WERI-Rb-1 (cell line): ENCODE results near the gene ZFAND6.

ENCODE experiments used
- DNase-seq: peaks from one replicate; pipeline ENCODE4 v3.0.0-alpha.2; 2020
- H3K27ac ChIP-seq: fragments of 250-450 bp; sonication (Bioruptor Pico); 2 replicates; pipeline ENCODE4 v1.5.1; 2020; ENCODE audit warnings: mild to moderate bottlenecking, moderate library complexity
- H3K27me3 ChIP-seq: fragments of 250-450 bp; sonication (Bioruptor Pico); 2 replicates; pipeline ENCODE4 v1.5.1; 2021; ENCODE audit warnings: mild to moderate bottlenecking, low read depth, moderate library complexity; ENCODE audit not compliant: insufficient read depth, severe bottlenecking
- H3K36me3 ChIP-seq: fragments of 250-450 bp; sonication (Bioruptor Pico); 2 replicates; pipeline ENCODE4 v1.5.1; 2020; ENCODE audit warnings: mild to moderate bottlenecking, moderate library complexity
- H3K4me3 ChIP-seq: 2 replicates; pipeline ENCODE4 v1.5.1; 2011; ENCODE audit warnings: low read depth, mild to moderate bottlenecking, control low read depth, low read length
- H3K9me3 ChIP-seq: fragments of 250-450 bp; sonication (Bioruptor Pico); 2 replicates; pipeline ENCODE4 v1.5.1; 2021; ENCODE audit warnings: mild to moderate bottlenecking, moderate library complexity; ENCODE audit not compliant: severe bottlenecking
- TF ChIP-seq, protein P1 (sequence below): IDR thresholded peaks from 2 replicates; pipeline ENCODE4 v1.5.1; 2011; ENCODE audit warnings: low read depth, mild to moderate bottlenecking, control low read depth, inconsistent platforms, low read length

ZFAND6 gene

DNA sequence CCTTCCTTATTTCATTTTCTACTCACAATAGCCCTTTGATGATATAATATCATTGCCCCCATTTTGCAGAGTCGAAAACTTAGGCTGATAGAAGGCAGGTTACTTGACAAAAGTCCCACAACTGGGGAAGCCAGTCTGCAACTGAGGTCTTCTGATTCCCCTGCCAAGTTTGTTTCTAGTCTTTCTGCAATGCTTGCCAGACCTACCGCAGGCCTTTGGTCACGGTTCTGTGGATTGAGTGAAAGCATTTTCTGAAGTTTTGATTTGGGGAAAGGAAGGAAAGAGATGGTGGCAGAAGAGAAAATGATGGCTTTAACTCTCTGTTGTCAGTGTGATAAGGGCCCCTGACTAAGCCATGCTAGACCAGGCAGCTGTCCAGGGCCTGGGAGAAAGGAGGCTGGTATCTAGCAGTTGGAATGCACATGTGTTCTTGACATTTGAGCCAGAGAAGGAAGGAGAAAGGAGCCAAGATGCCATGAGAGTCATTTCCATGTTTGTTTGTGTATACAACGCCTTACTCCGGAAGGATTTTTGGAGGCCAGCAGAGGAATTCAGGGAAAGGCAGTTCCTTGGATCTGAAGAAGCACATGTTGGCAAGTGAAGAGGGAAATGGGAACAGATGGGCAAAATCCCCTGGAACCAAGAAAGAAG is 123.3 kb downstream of the ZFAND6 start:
- no peak for DNase-seq
- no peaks in the 10 kb centered on the region for H3K27me3 ChIP-seq
- TF ChIP-seq, protein P1, sequence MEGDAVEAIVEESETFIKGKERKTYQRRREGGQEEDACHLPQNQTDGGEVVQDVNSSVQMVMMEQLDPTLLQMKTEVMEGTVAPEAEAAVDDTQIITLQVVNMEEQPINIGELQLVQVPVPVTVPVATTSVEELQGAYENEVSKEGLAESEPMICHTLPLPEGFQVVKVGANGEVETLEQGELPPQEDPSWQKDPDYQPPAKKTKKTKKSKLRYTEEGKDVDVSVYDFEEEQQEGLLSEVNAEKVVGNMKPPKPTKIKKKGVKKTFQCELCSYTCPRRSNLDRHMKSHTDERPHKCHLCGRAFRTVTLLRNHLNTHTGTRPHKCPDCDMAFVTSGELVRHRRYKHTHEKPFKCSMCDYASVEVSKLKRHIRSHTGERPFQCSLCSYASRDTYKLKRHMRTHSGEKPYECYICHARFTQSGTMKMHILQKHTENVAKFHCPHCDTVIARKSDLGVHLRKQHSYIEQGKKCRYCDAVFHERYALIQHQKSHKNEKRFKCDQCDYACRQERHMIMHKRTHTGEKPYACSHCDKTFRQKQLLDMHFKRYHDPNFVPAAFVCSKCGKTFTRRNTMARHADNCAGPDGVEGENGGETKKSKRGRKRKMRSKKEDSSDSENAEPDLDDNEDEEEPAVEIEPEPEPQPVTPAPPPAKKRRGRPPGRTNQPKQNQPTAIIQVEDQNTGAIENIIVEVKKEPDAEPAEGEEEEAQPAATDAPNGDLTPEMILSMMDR: no peak
- H3K9me3 ChIP-seq: no peaks in the 10 kb centered on the region
- no peak overlapping the region for H3K4me3 ChIP-seq
- H3K36me3 ChIP-seq: no peaks in the 10 kb centered on the region; the same call in 1 of the 2 replicates
- no peak overlapping the region for H3K27ac ChIP-seq

DNA sequence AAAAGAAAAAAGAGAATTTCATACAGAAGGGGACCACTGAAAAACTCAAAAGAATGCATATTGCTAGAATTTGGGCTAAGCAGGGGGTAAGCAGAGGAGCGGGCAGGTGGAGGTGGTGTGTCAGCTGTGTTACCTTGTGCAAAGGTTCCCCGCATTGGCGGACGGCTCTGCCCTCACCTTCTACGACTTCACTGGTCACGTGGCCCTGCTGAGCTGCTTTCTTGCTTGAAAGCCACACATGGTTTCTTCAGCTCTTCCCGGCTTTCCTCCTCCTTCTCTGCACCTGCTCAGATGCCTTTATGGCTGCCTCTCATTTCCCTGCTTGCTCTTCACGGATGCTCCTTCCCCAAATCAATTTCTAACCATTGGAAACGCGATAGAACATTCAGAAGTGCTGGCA is 123.8 kb downstream of the ZFAND6 start:
- no peak for DNase-seq
- H3K27ac ChIP-seq: no peak overlapping the region
- no peaks in the 10 kb centered on the region for H3K9me3 ChIP-seq
- no peaks in the 10 kb centered on the region for H3K27me3 ChIP-seq
- H3K4me3 ChIP-seq: no peak overlapping the region
- TF ChIP-seq, protein P1: no peak
- no peaks in the 10 kb centered on the region; the same call in 1 of the 2 replicates for H3K36me3 ChIP-seq

DNA sequence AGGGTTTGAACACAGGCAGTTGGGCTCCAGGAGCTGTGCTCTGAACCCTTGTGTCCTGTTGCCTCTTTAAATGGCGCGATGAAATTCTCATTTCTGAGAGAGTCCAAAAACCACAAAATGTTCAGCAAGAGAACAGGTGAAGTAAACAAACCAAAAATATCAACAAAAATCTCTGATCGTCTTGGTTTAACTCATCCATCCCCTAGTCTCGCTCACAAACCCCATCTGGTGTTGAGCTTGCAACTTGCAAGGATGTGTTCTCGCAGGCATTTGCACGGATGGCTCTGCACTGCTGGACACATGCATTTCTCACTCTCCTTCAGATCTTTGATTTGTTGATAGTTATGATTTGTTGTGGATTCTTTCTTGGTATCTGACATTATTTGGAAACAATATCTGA is 124.4 kb downstream of the ZFAND6 start:
- H3K27ac ChIP-seq: no peak overlapping the region
- no peaks in the 10 kb centered on the region; the same call in 1 of the 2 replicates for H3K36me3 ChIP-seq
- no peak for DNase-seq
- H3K27me3 ChIP-seq: no peaks in the 10 kb centered on the region
- TF ChIP-seq, protein P1: peak; percentile 36; the same call in 1 of the 2 replicates
- H3K4me3 ChIP-seq: no peak overlapping the region
- no peaks in the 10 kb centered on the region for H3K9me3 ChIP-seq

DNA sequence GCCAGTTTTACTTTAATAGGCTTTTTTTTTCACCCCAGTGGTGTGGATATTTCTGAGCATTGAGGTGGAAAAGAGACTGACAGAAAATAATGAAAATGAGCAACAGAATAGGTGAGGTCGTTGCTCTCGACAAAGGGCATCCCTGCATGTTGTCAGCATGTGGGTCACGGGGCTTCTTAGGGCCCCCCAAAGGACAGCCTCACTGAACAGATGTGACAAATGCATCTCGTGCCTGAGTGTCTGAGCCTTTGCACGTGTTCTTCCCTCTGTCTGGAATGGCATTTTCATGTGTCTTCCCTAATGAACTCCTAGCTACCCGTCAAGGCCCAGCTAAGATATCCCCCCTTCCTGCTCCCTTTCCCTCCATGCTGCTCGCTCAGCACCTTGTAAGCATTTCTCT is 125.1 kb downstream of the ZFAND6 start:
- H3K27me3 ChIP-seq: no peaks in the 10 kb centered on the region
- H3K36me3 ChIP-seq: no peaks in the 10 kb centered on the region; the same call in 1 of the 2 replicates
- H3K4me3 ChIP-seq: no peak overlapping the region
- DNase-seq: no peak
- no peaks in the 10 kb centered on the region for H3K9me3 ChIP-seq
- TF ChIP-seq, protein P1: no peak
- no peak overlapping the region for H3K27ac ChIP-seq

DNA sequence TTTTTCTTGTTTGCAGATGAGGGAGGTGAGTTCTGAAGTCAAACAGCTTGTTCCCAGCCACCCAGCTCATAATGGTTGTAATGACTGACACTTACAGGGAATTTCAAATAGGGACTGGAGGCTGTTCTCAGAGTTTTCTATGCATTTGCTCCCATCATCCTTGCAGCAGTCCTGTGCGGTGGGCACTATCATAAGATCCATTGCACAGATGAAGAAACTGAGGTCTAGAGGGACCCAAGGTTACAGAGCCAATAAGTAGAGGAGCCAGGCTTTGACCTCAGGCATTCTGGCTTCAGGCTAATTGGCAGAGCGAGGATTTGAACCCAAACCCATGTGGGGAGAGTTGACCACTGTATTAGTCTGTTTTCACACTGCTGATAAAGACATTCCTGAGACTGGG is 125.7 kb downstream of the ZFAND6 start:
- TF ChIP-seq, protein P1: no peak
- no peak overlapping the region for H3K4me3 ChIP-seq
- no peaks in the 10 kb centered on the region for H3K27me3 ChIP-seq
- DNase-seq: no peak
- H3K9me3 ChIP-seq: no peaks in the 10 kb centered on the region
- H3K27ac ChIP-seq: no peak overlapping the region
- no peaks in the 10 kb centered on the region; the same call in 1 of the 2 replicates for H3K36me3 ChIP-seq

DNA sequence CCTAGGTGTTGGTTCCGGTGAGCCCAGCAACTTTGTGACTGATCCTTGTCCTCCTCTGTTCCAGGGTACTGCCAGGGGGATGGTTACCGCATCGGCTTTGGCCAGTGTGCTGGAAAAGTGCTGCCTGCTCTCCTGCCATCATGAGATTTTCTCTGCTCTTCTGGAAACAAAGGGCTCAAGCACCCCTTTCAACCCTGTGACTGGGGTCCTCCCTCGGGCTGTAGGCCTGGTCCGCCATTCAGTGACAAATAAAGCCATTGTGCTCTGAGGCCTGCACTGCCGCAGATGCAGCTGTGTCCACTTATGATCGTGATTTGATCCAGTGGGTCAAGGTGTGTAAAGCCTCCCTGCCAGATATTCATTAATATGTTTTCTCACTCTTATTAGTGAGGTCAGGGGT is 126.6 kb downstream of the ZFAND6 start:
- no peaks in the 10 kb centered on the region for H3K9me3 ChIP-seq
- H3K36me3 ChIP-seq: no peaks in the 10 kb centered on the region; the same call in 1 of the 2 replicates
- DNase-seq: no peak
- no peaks in the 10 kb centered on the region for H3K27me3 ChIP-seq
- TF ChIP-seq, protein P1: no peak
- H3K27ac ChIP-seq: no peak overlapping the region
- no peak overlapping the region for H3K4me3 ChIP-seq
